ENCODE data around the gene REG3G. TPM values are rescaled to one million over a fixed set of nuclear protein-coding genes. Genes with fewer than 3 reads are reported as not detected.

REG3G gene
- total and polyA plus RNA-seq, 2 of the 13 experiments (the other 11 are each of a cell fraction or from before 2014, with no cell fraction given), result not detected

DNA sequence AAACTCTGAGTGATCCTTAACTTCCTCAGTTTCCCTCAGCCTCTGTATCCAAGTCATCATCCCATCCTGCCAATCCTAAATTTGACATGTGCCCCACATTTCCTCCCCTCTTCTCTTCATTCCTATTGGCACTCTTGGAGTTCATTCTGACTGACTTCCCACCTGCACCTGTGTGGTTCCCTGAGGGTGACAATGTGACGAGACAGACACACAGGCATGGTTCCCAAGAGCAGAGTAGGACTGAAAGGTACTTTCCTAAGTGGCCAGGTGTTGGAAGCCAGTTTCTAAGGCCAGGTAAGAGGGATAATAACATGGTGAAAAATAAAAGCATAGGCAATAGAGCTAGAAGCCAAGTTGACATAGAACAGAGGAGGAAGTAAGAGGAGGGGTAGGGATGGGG lies 24.2 kb upstream of the REG3G start:
- no peaks in the 10 kb centered on the region for H3K79me2 ChIP-seq (ENCODE audit: insufficient read depth, low read length)
- H3K9ac ChIP-seq (ENCODE audit: insufficient read depth, low read depth, low read length), result no peak overlapping the region
- no peaks in the 10 kb centered on the region for H3K9me3 ChIP-seq (ENCODE audit: low read length)
- in situ Hi-C loops (cut with HindIII; ENCODE audit: extremely low pct_ligation_motif_present, low pct_unique_long_range_greater_than_20kb) (no loop called here), intact Hi-C loops (cut with micrococcal nuclease; ENCODE audit: unreplicated experiment) (no loop called here)
- no peaks in the 10 kb centered on the region for H3K4me1 ChIP-seq (ENCODE audit: insufficient read depth, low read length)
- TF ChIP-seq, protein P1, sequence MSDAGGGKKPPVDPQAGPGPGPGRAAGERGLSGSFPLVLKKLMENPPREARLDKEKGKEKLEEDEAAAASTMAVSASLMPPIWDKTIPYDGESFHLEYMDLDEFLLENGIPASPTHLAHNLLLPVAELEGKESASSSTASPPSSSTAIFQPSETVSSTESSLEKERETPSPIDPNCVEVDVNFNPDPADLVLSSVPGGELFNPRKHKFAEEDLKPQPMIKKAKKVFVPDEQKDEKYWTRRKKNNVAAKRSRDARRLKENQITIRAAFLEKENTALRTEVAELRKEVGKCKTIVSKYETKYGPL (CRISPR knock-in tag; IDR thresholded peaks at IDR 0.05), result no peak
- TF ChIP-seq ZNF331 (CRISPR knock-in tag; IDR thresholded peaks at IDR 0.05), result no peak
- TF ChIP-seq, protein P2, sequence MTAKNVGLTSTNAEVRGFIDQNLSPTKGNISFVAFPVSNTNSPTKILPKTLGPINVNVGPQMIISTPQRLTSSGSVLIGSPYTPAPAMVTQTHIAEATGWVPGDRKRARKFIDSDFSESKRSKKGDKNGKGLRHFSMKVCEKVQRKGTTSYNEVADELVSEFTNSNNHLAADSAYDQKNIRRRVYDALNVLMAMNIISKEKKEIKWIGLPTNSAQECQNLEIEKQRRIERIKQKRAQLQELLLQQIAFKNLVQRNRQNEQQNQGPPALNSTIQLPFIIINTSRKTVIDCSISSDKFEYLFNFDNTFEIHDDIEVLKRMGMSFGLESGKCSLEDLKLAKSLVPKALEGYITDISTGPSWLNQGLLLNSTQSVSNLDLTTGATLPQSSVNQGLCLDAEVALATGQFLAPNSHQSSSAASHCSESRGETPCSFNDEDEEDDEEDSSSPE (CRISPR knock-in tag; IDR thresholded peaks at IDR 0.05), result no peak
- TF ChIP-seq ZNF510 (CRISPR knock-in tag; IDR thresholded peaks at IDR 0.05; ENCODE audit: low read depth), result no peak
- TF ChIP-seq, protein P3, sequence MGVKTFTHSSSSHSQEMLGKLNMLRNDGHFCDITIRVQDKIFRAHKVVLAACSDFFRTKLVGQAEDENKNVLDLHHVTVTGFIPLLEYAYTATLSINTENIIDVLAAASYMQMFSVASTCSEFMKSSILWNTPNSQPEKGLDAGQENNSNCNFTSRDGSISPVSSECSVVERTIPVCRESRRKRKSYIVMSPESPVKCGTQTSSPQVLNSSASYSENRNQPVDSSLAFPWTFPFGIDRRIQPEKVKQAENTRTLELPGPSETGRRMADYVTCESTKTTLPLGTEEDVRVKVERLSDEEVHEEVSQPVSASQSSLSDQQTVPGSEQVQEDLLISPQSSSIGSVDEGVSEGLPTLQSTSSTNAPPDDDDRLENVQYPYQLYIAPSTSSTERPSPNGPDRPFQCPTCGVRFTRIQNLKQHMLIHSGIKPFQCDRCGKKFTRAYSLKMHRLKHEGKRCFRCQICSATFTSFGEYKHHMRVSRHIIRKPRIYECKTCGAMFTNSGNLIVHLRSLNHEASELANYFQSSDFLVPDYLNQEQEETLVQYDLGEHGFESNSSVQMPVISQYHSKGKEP (CRISPR knock-in tag; IDR thresholded peaks at IDR 0.05), result no peak
- TF ChIP-seq ZNF678 (CRISPR knock-in tag; IDR thresholded peaks at IDR 0.05), result no peak
- no peak for TF ChIP-seq SETDB1 (CRISPR knock-in tag; IDR thresholded peaks at IDR 0.05; ENCODE audit: borderline replicate concordance)
- TF ChIP-seq, protein P4, sequence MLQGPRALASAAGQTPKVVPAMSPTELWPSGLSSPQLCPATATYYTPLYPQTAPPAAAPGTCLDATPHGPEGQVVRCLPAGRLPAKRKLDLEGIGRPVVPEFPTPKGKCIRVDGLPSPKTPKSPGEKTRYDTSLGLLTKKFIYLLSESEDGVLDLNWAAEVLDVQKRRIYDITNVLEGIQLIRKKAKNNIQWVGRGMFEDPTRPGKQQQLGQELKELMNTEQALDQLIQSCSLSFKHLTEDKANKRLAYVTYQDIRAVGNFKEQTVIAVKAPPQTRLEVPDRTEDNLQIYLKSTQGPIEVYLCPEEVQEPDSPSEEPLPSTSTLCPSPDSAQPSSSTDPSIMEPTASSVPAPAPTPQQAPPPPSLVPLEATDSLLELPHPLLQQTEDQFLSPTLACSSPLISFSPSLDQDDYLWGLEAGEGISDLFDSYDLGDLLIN (CRISPR knock-in tag; IDR thresholded peaks at IDR 0.05; ENCODE audit: borderline replicate concordance), result no peak
- no peak for TF ChIP-seq AKAP8 (CRISPR knock-in tag; IDR thresholded peaks at IDR 0.05)
- no peak for TF ChIP-seq NFKBIZ (CRISPR knock-in tag; IDR thresholded peaks at IDR 0.05)
- no peak for TF ChIP-seq HES4 (CRISPR knock-in tag; IDR thresholded peaks at IDR 0.05; ENCODE audit: borderline replicate concordance)
- no peak for TF ChIP-seq MED1 (CRISPR knock-in tag; IDR thresholded peaks at IDR 0.05)
- H3K4me3 ChIP-seq (replicated peaks in 1 of 3; ENCODE audit: insufficient read depth in 1 of 3, low read depth in 2 of 3, low read length in 3 of 3), result no peak overlapping the region
- ATAC-seq, result no peak
- no peaks in the 10 kb centered on the region for H3K36me3 ChIP-seq (replicated peaks in 1 of 2; ENCODE audit: control insufficient read depth in 1 of 2, insufficient read depth in 2 of 2, low read length in 2 of 2)
- FAIRE-seq, result no peak
- H4K20me1 ChIP-seq (ENCODE audit: insufficient read depth, low read length), result no peaks in the 10 kb centered on the region
- peaks cover 0 to 21% of the 10 kb centered on the region in 2 experiments; a peak in 2 of 5 replicates for H3K27me3 ChIP-seq (ENCODE audit: control insufficient read depth in 1 of 2, insufficient read depth in 2 of 2, low read length in 2 of 2)
- H3K27ac ChIP-seq (ENCODE audit: extremely low read length, insufficient read depth, low read length), result no peak overlapping the region
- H2AFZ ChIP-seq (ENCODE audit: low read length), result no peak overlapping the region
- 0% methylated on average over 1 of the region's 1 CpG for WGBS (ENCODE audit: low lambda C conversion rate)
- no peak for DNase-seq (ENCODE audit: low spot score)
- ChIA-PET POLR2A (no interaction called here), CTCF (ENCODE audit: low intra/inter-chr PET ratio, low total read pairs) (no interaction called here)
- no peak overlapping the region for H3K4me2 ChIP-seq (ENCODE audit: low read depth, low read length)
- BruUV-seq (replicated peaks), result no TSS peak

Data from HepG2 (cell line).